SK-N-SH (cell line): Measurements from ENCODE around the gene P3H3. TPM values are rescaled to one million over a fixed set of nuclear protein-coding genes. Genes with fewer than 3 reads are reported as not detected.

Experiments used
- CTCF ChIA-PET: fragments of 300-600, 350-600 bp; formaldehyde crosslinking; extraction: SDS; loops from one replicate; lab custom pipeline; 2021; lab: Yijun Ruan, JAX
- POLR2A ChIA-PET: fragments of 350-600 bp; sonication (Branson Sonifier 250); formaldehyde crosslinking; extraction: SDS; loops from one replicate; lab custom pipeline; 2020; ENCODE audit warnings: antibody characterized with exemption, inconsistent platforms; lab: Yijun Ruan, JAX
- DNase-seq: peaks from one replicate; pipeline ENCODE4 v3.0.0; 2012
- H2AFZ ChIP-seq: fragments of 200-600 bp; sonication (generic); 2 replicates; pipeline ENCODE4 v1.8.1; 2016; ENCODE audit warnings: antibody characterized with exemption, mild to moderate bottlenecking, low read depth
- H3F3A ChIP-seq: fragments of 200-600 bp; sonication (generic); replicated peaks from 2 replicates; pipeline ENCODE3; 2016; ENCODE audit warnings: antibody characterized with exemption, mild to moderate bottlenecking; ENCODE audit not compliant: insufficient read depth
- H3K27ac ChIP-seq, 2 experiments: fragments of 200-500 bp in 1 of 2; fragments of 200-600 bp in 1 of 2; sonication (Bioruptor generic) in 1 of 2; sonication (generic), shearing (Covaris generic) in 1 of 2; 2 replicates each; pipeline versions ENCODE4 v1.5.1 to v1.6.1; 2014 to 2016; ENCODE audit warnings: low read depth in 2 of 2, inconsistent platforms in 1 of 2, low read length in 1 of 2, mild to moderate bottlenecking in 1 of 2, mixed read lengths in 1 of 2
- H3K27me3 ChIP-seq: fragments of 200-600 bp; sonication (generic), shearing (Covaris generic); 2 replicates; pipeline ENCODE4 v1.6.1; 2016; ENCODE audit warnings: mixed run types; ENCODE audit not compliant: insufficient read depth
- H3K36me3 ChIP-seq, 2 experiments: fragments of 200-500 bp in 1 of 2; fragments of 200-600 bp in 1 of 2; sonication (Bioruptor generic) in 1 of 2; sonication (generic) in 1 of 2; replicated peaks in 1 of 2; 2 replicates each; pipeline versions ENCODE3 to v1.5.1; 2014 to 2016; ENCODE audit warnings: low read length in 1 of 2, mild to moderate bottlenecking in 1 of 2; ENCODE audit not compliant: insufficient read depth in 2 of 2, control insufficient read depth in 1 of 2
- H3K4me1 ChIP-seq, 2 experiments: fragments of 200-500 bp in 1 of 2; fragments of 200-600 bp in 1 of 2; sonication (Bioruptor generic) in 1 of 2; sonication (generic), shearing (Covaris generic) in 1 of 2; 2 replicates each; pipeline versions ENCODE4 v1.5.1 to v1.6.1; 2014 to 2016; ENCODE audit warnings: low read depth in 1 of 2, low read length in 1 of 2, mixed run types in 1 of 2; ENCODE audit not compliant: insufficient read depth in 2 of 2, control insufficient read depth in 1 of 2
- H3K4me2 ChIP-seq: fragments of 200-600 bp; sonication (generic), shearing (Covaris generic); 2 replicates; pipeline ENCODE4 v1.6.1; 2017; ENCODE audit warnings: mixed run types
- H3K4me3 ChIP-seq, 2 experiments: fragments of 200-500 bp in 1 of 2; fragments of 200-600 bp in 1 of 2; sonication (Bioruptor generic) in 1 of 2; sonication (generic), shearing (Covaris generic) in 1 of 2; 2 replicates each; pipeline versions ENCODE4 v1.5.1 to v1.8.1; 2014 to 2016; ENCODE audit warnings: low read depth in 2 of 2, inconsistent platforms in 1 of 2, low read length in 1 of 2, mild to moderate bottlenecking in 1 of 2, mixed read lengths in 1 of 2, moderate library complexity in 1 of 2
- H3K79me2 ChIP-seq: fragments of 200-600 bp; sonication (generic); 2 replicates; pipeline ENCODE4 v1.8.1; 2017; ENCODE audit warnings: mild to moderate bottlenecking; ENCODE audit not compliant: insufficient read depth
- H3K9ac ChIP-seq: fragments of 200-600 bp; sonication (generic); 2 replicates; pipeline ENCODE4 v1.6.1; 2017; ENCODE audit warnings: mixed run types
- H3K9me2 ChIP-seq: fragments of 200-600 bp; sonication (generic); 2 replicates; pipeline ENCODE4 v1.6.1; 2017; ENCODE audit warnings: mixed run types
- H3K9me3 ChIP-seq: fragments of 200-600 bp; sonication (generic); 2 replicates; pipeline ENCODE4 v1.6.1; 2017; ENCODE audit warnings: mixed run types, mild to moderate bottlenecking, moderate library complexity
- H4K20me1 ChIP-seq: fragments of 200-600 bp; sonication (generic); 2 replicates; pipeline ENCODE4 v1.6.1; 2017; ENCODE audit warnings: mild to moderate bottlenecking, mixed run types; ENCODE audit not compliant: insufficient read depth
- CHD2 ChIP-seq: fragments of 150-350 bp; IDR thresholded peaks from 2 replicates; pipeline ENCODE4 v1.6.1; 2018; ENCODE audit warnings: low read length; ENCODE audit not compliant: partially characterized antibody
- CTCF ChIP-seq: fragments of 200-600 bp; sonication (generic); IDR thresholded peaks from 2 replicates; pipeline ENCODE4 v1.6.1; 2017; ENCODE audit warnings: antibody characterized with exemption, mild to moderate bottlenecking, moderate library complexity
- EP300 ChIP-seq, 2 experiments: IDR thresholded peaks; 2 replicates each; pipeline versions ENCODE4 v1.4.0 to v1.6.1; 2012; ENCODE audit warnings: borderline replicate concordance in 1 of 2, low read depth in 1 of 2, low read length in 1 of 2
- FOXJ3 ChIP-seq: sonication (generic); formaldehyde crosslinking; IDR thresholded peaks from 2 replicates; pipeline ENCODE4 v1.5.1; 2020; ENCODE audit warnings: mild to moderate bottlenecking, missing genetic modification reagents
- FOXM1 ChIP-seq: IDR thresholded peaks from 2 replicates; pipeline ENCODE4 v1.4.0; 2012; ENCODE audit warnings: low read depth, mild to moderate bottlenecking
- GABPA ChIP-seq: IDR thresholded peaks from 2 replicates; pipeline ENCODE4 v1.4.0; 2012; ENCODE audit warnings: low read depth, mild to moderate bottlenecking
- MAX ChIP-seq: IDR thresholded peaks from 2 replicates; pipeline ENCODE4 v1.4.0; 2012; ENCODE audit warnings: low read depth
- MXI1 ChIP-seq: IDR thresholded peaks from 2 replicates; pipeline ENCODE4 v1.6.1; 2012; ENCODE audit warnings: mild to moderate bottlenecking, low read depth, low read length, improper control_type of control experiment
- NFIC ChIP-seq: IDR thresholded peaks from 2 replicates; pipeline ENCODE4 v1.4.0; 2012; ENCODE audit warnings: borderline replicate concordance
- NRF1 ChIP-seq: IDR thresholded peaks from 2 replicates; pipeline ENCODE4 v1.6.1; 2012; ENCODE audit warnings: low read depth, mild to moderate bottlenecking, low read length
- POLR2AphosphoS5 ChIP-seq: IDR thresholded peaks from 2 replicates; pipeline ENCODE4 v1.6.1; 2012; ENCODE audit warnings: low read depth, low read length
- RAD21 ChIP-seq: IDR thresholded peaks from 2 replicates; pipeline ENCODE4 v1.6.1; 2012; ENCODE audit warnings: mild to moderate bottlenecking, low read length
- RCOR1 ChIP-seq: fragments of 150-350 bp; IDR thresholded peaks from 2 replicates; pipeline ENCODE4 v1.6.1; 2017; ENCODE audit warnings: antibody characterized with exemption, low read length
- RFX5 ChIP-seq: IDR thresholded peaks from 2 replicates; pipeline ENCODE4 v1.6.1; 2012; ENCODE audit warnings: mild to moderate bottlenecking, improper control_type of control experiment, low read length
- RXRA ChIP-seq: IDR thresholded peaks from 2 replicates; pipeline ENCODE4 v1.4.0; 2012; ENCODE audit warnings: low read depth, mild to moderate bottlenecking, borderline replicate concordance
- SIN3A ChIP-seq: IDR thresholded peaks from 2 replicates; pipeline ENCODE4 v1.6.1; 2012; ENCODE audit warnings: low read depth, mild to moderate bottlenecking, low read length, moderate library complexity, borderline replicate concordance
- SMC3 ChIP-seq: IDR thresholded peaks from 2 replicates; pipeline ENCODE4 v1.6.1; 2012; ENCODE audit warnings: low read depth, low read length, improper control_type of control experiment
- TAF1 ChIP-seq: IDR thresholded peaks from 2 replicates; pipeline ENCODE4 v1.6.1; 2012; ENCODE audit warnings: low read depth, mild to moderate bottlenecking, low read length, moderate library complexity, borderline replicate concordance
- TCF12 ChIP-seq: IDR thresholded peaks from 2 replicates; pipeline ENCODE4 v1.4.0; 2012
- TEAD4 ChIP-seq: IDR thresholded peaks from 2 replicates; pipeline ENCODE4 v1.4.0; 2012; ENCODE audit warnings: mild to moderate bottlenecking, borderline replicate concordance; ENCODE audit not compliant: insufficient read depth
- USF1 ChIP-seq: IDR thresholded peaks from 2 replicates; pipeline ENCODE4 v1.4.0; 2012; ENCODE audit warnings: low read depth, borderline replicate concordance
- USF2 ChIP-seq: fragments of 150-350 bp; IDR thresholded peaks from 2 replicates; pipeline ENCODE4 v1.6.1; 2017; ENCODE audit warnings: antibody characterized with exemption, low read length, low read depth, borderline replicate concordance
- YY1 ChIP-seq: IDR thresholded peaks from 2 replicates; pipeline ENCODE4 v1.4.0; 2012; ENCODE audit warnings: low read depth, mild to moderate bottlenecking
- ZBTB33 ChIP-seq: IDR thresholded peaks from 2 replicates; pipeline ENCODE4 v1.4.0; 2012; ENCODE audit warnings: low read depth, borderline replicate concordance
- WGBS: methylation state at CpG from one replicate; pipeline ENCODE4 v1.1.6; 2017; ENCODE audit warnings: low lambda C conversion rate; 5-methylcytosine and 5-hydroxymethylcytosine counted together
- polyA plus RNA-seq, 3 experiments: library from polyadenylated mRNA; depleted of rRNA; stranded (reverse); fragments of >200 nt; gene quantifications; 2 replicates each; pipeline ENCODE4 v1.2.3, GENCODE V29; 2012

The P3H3 gene
- polyA plus RNA-seq, 1 of the 3 experiments (the other 2 are of a cell fraction), result 74.6 TPM

GRCh38 chr12:6778574-6779550 lies 49.3 kb upstream of the P3H3 start:
- CTCF ChIA-PET, result interaction anchor here (0.6 to 15.2 kb wide), 34 partner anchors 8 to 216 kb away, joined by 3 to 343 read pairs (median 4); partner anchors contain the start of genes CD4, COPS7A, GPR162 and MLF2
- no peaks in the 10 kb centered on the region for H3K27me3 ChIP-seq
- WGBS, result 17% methylated on average over 28 of the region's 35 CpGs
- peaks cover 4 to 5% of the 10 kb centered on the region in 2 experiments for H3K36me3 ChIP-seq
- TF ChIP-seq USF2 (no peak), RFX5 (peak; percentile 69; the same call in 1 of the 2 replicates), ZBTB33 (no peak), POLR2AphosphoS5 (peak; percentile 22; the same call in 1 of the 2 replicates), MAX (peak; percentile 35; the same call in 1 of the 2 replicates), FOXJ3 (CRISPR knock-in tag) (peak; percentile 70; the same call in 1 of the 2 replicates), TAF1 (no peak), SMC3 (peak; percentile 98), FOXM1 (no peak), CTCF (peak; percentile 91), TEAD4 (no peak), RXRA (no peak), RAD21 (peak; percentile 99), CHD2 (peak; percentile 96), NRF1 (peak; percentile 48), RCOR1 (peak; percentile 75; the same call in 1 of the 2 replicates), YY1 (no peak), MXI1 (peak; percentile 88), EP300 (IDR thresholded peaks at IDR 0.05; ENCODE audit: borderline replicate concordance in 1 of 2, low read depth in 1 of 2, low read length in 1 of 2) (peak in 1 of 2 experiments; percentile 45; a peak in 1 of 4 replicates), TCF12 (peak; percentile 19; the same call in 1 of the 2 replicates), GABPA (no peak), USF1 (no peak), SIN3A (peak; percentile 83; the same call in 1 of the 2 replicates), NFIC (no peak)
- no peak overlapping the region for H3K9ac ChIP-seq
- H3K9me2 ChIP-seq, result no peaks in the 10 kb centered on the region
- no peaks in the 10 kb centered on the region for H3K9me3 ChIP-seq
- peak overlapping the region; percentile 79 for H3K4me2 ChIP-seq
- peak; percentile 94 for DNase-seq
- peaks cover 7% of the 10 kb centered on the region for H3F3A ChIP-seq
- H2AFZ ChIP-seq, result peak overlapping the region; percentile 58; the same call in 1 of the 2 replicates
- H3K79me2 ChIP-seq, result no peaks in the 10 kb centered on the region
- H3K27ac ChIP-seq, result peak overlapping the region; percentile 18 to 52; a peak in 3 of 4 replicates
- H3K4me1 ChIP-seq, result peaks cover 0 to 8% of the 10 kb centered on the region in 2 experiments; a peak in 1 of 4 replicates
- POLR2A ChIA-PET, result interaction anchor here (0.6 to 3.5 kb wide), 7 partner anchors 11 to 105 kb away, joined by 3 to 31 read pairs (median 4); partner anchors contain the start of genes GPR162, MLF2 and PTMS
- no peaks in the 10 kb centered on the region for H4K20me1 ChIP-seq
- peak overlapping the region; percentile 10 to 59; a peak in 3 of 4 replicates for H3K4me3 ChIP-seq
